ENCODE results near the gene IRF6.

Gene IRF6

GRCh38 chr1:209787551-209787950 lies 18.4 kb downstream of the IRF6 start:
- DNase-seq = no peak

- no peak for DNase-seq
Observed at GRCh38 chr1:209786146-209786545, 19.8 kb downstream of the IRF6 start.

GRCh38 chr1:209785592-209785991 lies 20.4 kb downstream of the IRF6 start:
- no peak for DNase-seq

- DNase-seq = peak; percentile 99
Observed at GRCh38 chr1:209784265-209785169, 21.4 kb downstream of the IRF6 start, which contains the start of gene C1orf74. Gene C1orf74 (minus strand): TSS chr1:209784559. CDS start chr1:209783634, 925 bp downstream.

- DNase-seq = no peak
Observed at GRCh38 chr1:209783386-209783785, 22.6 kb downstream of the IRF6 start.

- DNase-seq = no peak
Observed at GRCh38 chr1:209780268-209780667, 25.7 kb downstream of the IRF6 start.

- no peak for DNase-seq
Observed at GRCh38 chr1:209778102-209778501, 27.8 kb downstream of the IRF6 start.

- DNase-seq = no peak
Observed at GRCh38 chr1:209777587-209777986, 28.4 kb downstream of the IRF6 start.

- no peak for DNase-seq
Observed at GRCh38 chr1:209775678-209776077, 30.3 kb downstream of the IRF6 start.

- DNase-seq = no peak
Observed at GRCh38 chr1:209774592-209774991, 31.4 kb downstream of the IRF6 start.

GRCh38 chr1:209772126-209772525 lies 33.8 kb downstream of the IRF6 start:
- DNase-seq = no peak

- no peak for DNase-seq
Observed at GRCh38 chr1:209770636-209771415, 35.1 kb downstream of the IRF6 start.

- DNase-seq = no peak
Observed at GRCh38 chr1:209769971-209770370, 36.0 kb downstream of the IRF6 start.

GRCh38 chr1:209769171-209769904 lies 36.6 kb downstream of the IRF6 start:
- peak; percentile 76 to 84 for DNase-seq

GRCh38 chr1:209768354-209768774 lies 37.6 kb downstream of the IRF6 start:
- peak; percentile 81 to 87 for DNase-seq

GRCh38 chr1:209767706-209768105 lies 38.2 kb downstream of the IRF6 start:
- DNase-seq = no peak

- no peak for DNase-seq
Observed at GRCh38 chr1:209767096-209767495, 38.8 kb downstream of the IRF6 start.

- DNase-seq = no peak
Observed at GRCh38 chr1:209766051-209766450, 39.9 kb downstream of the IRF6 start.

- no peak for DNase-seq
Observed at GRCh38 chr1:209761011-209761635, 44.8 kb downstream of the IRF6 start.

GRCh38 chr1:209759829-209760359 lies 46.0 kb downstream of the IRF6 start:
- DNase-seq = no peak

GRCh38 chr1:209758400-209758799 lies 47.5 kb downstream of the IRF6 start:
- DNase-seq = no peak

All from activated CD4-positive, alpha-beta T cell treated with anti-CD3 and anti-CD28 coated beads, Interleukin-2, amount 50 U/mL, for 48 hours (primary cell).